Subcutaneous adipose tissue (tissue), 4 donors: ENCODE measurements around the gene AMBRA1. TPM values are rescaled to one million over a fixed set of nuclear protein-coding genes. Genes with fewer than 3 reads are reported as not detected.

ENCODE experiments used
- CTCF ChIP-seq: fragments of 450-650 bp; IDR thresholded peaks from one replicate; pipeline ENCODE4 v1.5.1; 2016; ENCODE audit warnings: low read depth, mild to moderate bottlenecking, control low read depth, antibody characterized with exemption, moderate library complexity
- total RNA-seq, 4 donors: library from RNA; depleted of rRNA; stranded (reverse); fragments of >200 nt; gene quantifications; one replicate each; pipeline ENCODE4 v1.1.0, GENCODE V29; 2016

The AMBRA1 gene
- total RNA-seq, 4 donors from 2014 or later: 17.1 to 39.4 (median 23.5) TPM

GRCh38 chr11:46356924-46357482, 236.8 kb downstream of the AMBRA1 start:
- TF ChIP-seq CTCF: no peak

- TF ChIP-seq CTCF: no peak
Measured at GRCh38 chr11:46353698-46354097, 240.1 kb downstream of the AMBRA1 start.

GRCh38 chr11:46352063-46352841, 241.6 kb downstream of the AMBRA1 start:
- no peak for TF ChIP-seq CTCF

GRCh38 chr11:46351606-46352005, 242.2 kb downstream of the AMBRA1 start:
- no peak for TF ChIP-seq CTCF

GRCh38 chr11:46351148-46351547, 242.7 kb downstream of the AMBRA1 start:
- TF ChIP-seq CTCF: no peak

GRCh38 chr11:46350695-46351094, 243.1 kb downstream of the AMBRA1 start:
- TF ChIP-seq CTCF: no peak

GRCh38 chr11:46348566-46349401, 245.0 kb downstream of the AMBRA1 start:
- TF ChIP-seq CTCF: no peak
